CD14-positive monocyte (primary cell): ENCODE results near the gene ZNF281. TPM values are rescaled to one million over a fixed set of nuclear protein-coding genes. Genes with fewer than 3 reads are reported as not detected.

Experiments used
- DNase-seq, 3 donors: peaks; one replicate each; pipeline ENCODE4 v3.0.0-alpha.2; 2011 to 2022
- H2AFZ ChIP-seq: 2 replicates; pipeline ENCODE4 v1.6.0; 2012; ENCODE audit warnings: mild to moderate bottlenecking, low read depth, low read length, inconsistent platforms; ENCODE audit not compliant: insufficient read depth, poor library complexity, severe bottlenecking
- H3K27ac ChIP-seq, 2 donors: 1 replicate in 1 of 2; 2 replicates in 1 of 2; pipeline ENCODE4 v1.5.1; 2012 to 2013; ENCODE audit warnings: low read length in 2 of 2, control low read depth in 1 of 2, inconsistent platforms in 1 of 2, low read depth in 1 of 2, mild to moderate bottlenecking in 1 of 2
- H3K27me3 ChIP-seq, 2 donors: one replicate each; pipeline versions ENCODE4 v1.6.0 to v1.6.1; 2011 to 2013; ENCODE audit warnings: low read length in 2 of 2; ENCODE audit not compliant: control insufficient read depth in 2 of 2, insufficient read depth in 2 of 2
- H3K36me3 ChIP-seq, 2 donors: replicated peaks in 1 of 2; 1 replicate in 1 of 2; 2 replicates in 1 of 2; pipeline versions ENCODE4 v1.5.1 to v1.6.1; 2012 to 2013; ENCODE audit warnings: low read length in 2 of 2, control low read depth in 1 of 2, inconsistent platforms in 1 of 2, mild to moderate bottlenecking in 1 of 2; ENCODE audit not compliant: insufficient read depth in 2 of 2, control insufficient read depth in 1 of 2
- H3K4me1 ChIP-seq, 2 donors: 1 replicate in 1 of 2; 2 replicates in 1 of 2; pipeline versions ENCODE4 v1.5.1 to v1.6.1; 2012 to 2013; ENCODE audit warnings: low read length in 2 of 2, control low read depth in 1 of 2, inconsistent platforms in 1 of 2, mild to moderate bottlenecking in 1 of 2, moderate library complexity in 1 of 2; ENCODE audit not compliant: insufficient read depth in 2 of 2, control insufficient read depth in 1 of 2
- H3K4me2 ChIP-seq: replicated peaks from 2 replicates; pipeline ENCODE3; 2012; ENCODE audit warnings: low read length, moderate library complexity, mild to moderate bottlenecking; ENCODE audit not compliant: poor library complexity, severe bottlenecking; ENCODE audit errors: extremely low read depth
- H3K4me3 ChIP-seq, 3 experiments: fragments of 200-600 bp in 1 of 3; sonication (generic) in 1 of 3; replicated peaks in 1 of 3; 1 replicate in 2 of 3; 2 replicates in 1 of 3; pipeline ENCODE4 v1.5.1; 2011 to 2013; ENCODE audit warnings: low read length in 3 of 3, mild to moderate bottlenecking in 3 of 3, control low read depth in 2 of 3, low read depth in 2 of 3, inconsistent platforms in 1 of 3, moderate library complexity in 1 of 3
- H3K79me2 ChIP-seq: 2 replicates; pipeline ENCODE4 v1.6.0; 2012; ENCODE audit warnings: mild to moderate bottlenecking, control low read depth, inconsistent platforms, low read length, moderate library complexity; ENCODE audit not compliant: insufficient read depth
- H3K9ac ChIP-seq: 2 replicates; pipeline ENCODE4 v1.6.0; 2017; ENCODE audit warnings: low read length, mild to moderate bottlenecking; ENCODE audit not compliant: insufficient read depth, poor library complexity, severe bottlenecking
- H3K9me3 ChIP-seq, 2 donors: replicated peaks in 1 of 2; 1 replicate in 1 of 2; 2 replicates in 1 of 2; pipeline versions ENCODE4 v1.5.1 to v1.6.1; 2012 to 2013; ENCODE audit warnings: low read length in 2 of 2, control low read depth in 1 of 2; ENCODE audit not compliant: control insufficient read depth in 1 of 2, insufficient read depth in 1 of 2
- H4K20me1 ChIP-seq: 2 replicates; pipeline ENCODE4 v1.6.0; 2012; ENCODE audit warnings: mild to moderate bottlenecking, low read length, control low read depth, moderate library complexity; ENCODE audit not compliant: insufficient read depth
- H3K27ac Mint-ChIP-seq, 7 donors: one replicate each; pipeline ENCODE4 v1.8.0; 2020; ENCODE audit warnings: mild to moderate bottlenecking in 7 of 7, mixed read lengths in 7 of 7, moderate library complexity in 6 of 7, inconsistent platforms in 2 of 7
- H3K27me3 Mint-ChIP-seq, 3 donors: one replicate each; pipeline ENCODE4 v1.8.0; 2021 to 2022; ENCODE audit warnings: low read depth in 3 of 3, mild to moderate bottlenecking in 3 of 3, mixed read lengths in 3 of 3, moderate library complexity in 3 of 3, inconsistent platforms in 1 of 3
- H3K36me3 Mint-ChIP-seq, 2 donors: one replicate each; pipeline ENCODE4 v1.8.0; 2020; ENCODE audit warnings: mixed read lengths in 2 of 2, inconsistent platforms in 1 of 2, mild to moderate bottlenecking in 1 of 2
- H3K4me1 Mint-ChIP-seq: one replicate; pipeline ENCODE4 v1.8.0; 2020; ENCODE audit warnings: mild to moderate bottlenecking, mixed read lengths
- H3K4me3 Mint-ChIP-seq, 2 donors: one replicate each; pipeline ENCODE4 v1.8.0; 2020; ENCODE audit warnings: mild to moderate bottlenecking in 2 of 2, mixed read lengths in 2 of 2, moderate library complexity in 1 of 2
- H3K9me3 Mint-ChIP-seq, 7 donors: one replicate each; pipeline ENCODE4 v1.8.0; 2020 to 2022; ENCODE audit warnings: mixed read lengths in 7 of 7, mild to moderate bottlenecking in 6 of 7, moderate library complexity in 6 of 7, inconsistent platforms in 2 of 7
- WGBS: methylation state at CpG from one replicate; pipeline ENCODE4 v1.1.5; 2013; ENCODE audit warnings: missing lambda C conversion rate; ENCODE audit not compliant: insufficient coverage; 5-methylcytosine and 5-hydroxymethylcytosine counted together
- intact Hi-C, 2 donors: fragments of 100-400 bp; cut with micrococcal nuclease; formaldehyde crosslinking; loops; one replicate each; pipeline versions ENCODE4 v1.15.0 to v1.15.1; 2023
- polyA plus RNA-seq, 3 donors: library from polyadenylated mRNA; depleted of rRNA in 1 of 3; unstranded in 2 of 3; stranded (reverse) in 1 of 3; fragments of 300-500 nt in 2 of 3; fragments of >200 nt in 1 of 3; fragmentation: Illumina TruSeq in 2 of 3; gene quantifications; 1 replicate in 2 of 3; 2 replicates in 1 of 3; pipeline ENCODE4 v1.2.3, GENCODE V29; 2012 to 2021
- TF ChIP-seq, protein P1 (sequence below): fragments of 200-600 bp; IDR thresholded peaks from one replicate; pipeline ENCODE4 v1.8.0; 2022; ENCODE audit warnings: antibody characterized with exemption, mild to moderate bottlenecking

The ZNF281 gene
- polyA plus RNA-seq, 3 donors: 10.5 to 30.6 (median 26.6) TPM

DNA sequence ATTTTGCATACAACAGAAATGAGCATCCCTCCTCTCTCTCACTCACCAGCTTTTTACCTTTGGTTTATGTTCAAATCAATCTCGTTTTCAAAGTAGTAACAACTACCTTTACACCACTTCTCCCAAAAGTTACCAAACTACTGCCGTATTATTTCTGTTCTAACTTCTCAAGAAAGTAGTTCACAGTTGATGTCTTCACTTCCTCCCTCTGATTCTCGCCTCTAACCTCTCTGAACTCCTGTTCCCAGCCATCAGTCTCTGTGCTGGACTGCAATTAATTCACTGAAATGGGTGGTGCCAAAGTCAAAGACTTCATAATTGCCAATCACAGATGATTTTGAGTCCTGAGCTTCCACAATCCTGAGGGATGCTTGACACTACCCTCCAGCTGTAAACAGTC is 54.0 kb downstream of the ZNF281 start:
- H3K27me3 Mint-ChIP-seq: no peaks in the 10 kb centered on the region
- Histone ChIP-seq H3K9me3 (no peaks in the 10 kb centered on the region), H3K4me3 (peak overlapping the region in 1 of 3 experiments; percentile 48), H3K4me2 (peak overlapping the region; percentile 63), H3K27ac (peak overlapping the region; percentile 80 to 94), H3K4me1 (peaks cover 69 to 71% of the 10 kb centered on the region in 2 donors), H3K36me3 (no peaks in the 10 kb centered on the region), H3K79me2 (no peaks in the 10 kb centered on the region), H2AFZ (peak overlapping the region; percentile 14), H3K9ac (peak overlapping the region; percentile 19), H4K20me1 (no peaks in the 10 kb centered on the region), H3K27me3 (no peaks in the 10 kb centered on the region)
- TF ChIP-seq, protein P1, sequence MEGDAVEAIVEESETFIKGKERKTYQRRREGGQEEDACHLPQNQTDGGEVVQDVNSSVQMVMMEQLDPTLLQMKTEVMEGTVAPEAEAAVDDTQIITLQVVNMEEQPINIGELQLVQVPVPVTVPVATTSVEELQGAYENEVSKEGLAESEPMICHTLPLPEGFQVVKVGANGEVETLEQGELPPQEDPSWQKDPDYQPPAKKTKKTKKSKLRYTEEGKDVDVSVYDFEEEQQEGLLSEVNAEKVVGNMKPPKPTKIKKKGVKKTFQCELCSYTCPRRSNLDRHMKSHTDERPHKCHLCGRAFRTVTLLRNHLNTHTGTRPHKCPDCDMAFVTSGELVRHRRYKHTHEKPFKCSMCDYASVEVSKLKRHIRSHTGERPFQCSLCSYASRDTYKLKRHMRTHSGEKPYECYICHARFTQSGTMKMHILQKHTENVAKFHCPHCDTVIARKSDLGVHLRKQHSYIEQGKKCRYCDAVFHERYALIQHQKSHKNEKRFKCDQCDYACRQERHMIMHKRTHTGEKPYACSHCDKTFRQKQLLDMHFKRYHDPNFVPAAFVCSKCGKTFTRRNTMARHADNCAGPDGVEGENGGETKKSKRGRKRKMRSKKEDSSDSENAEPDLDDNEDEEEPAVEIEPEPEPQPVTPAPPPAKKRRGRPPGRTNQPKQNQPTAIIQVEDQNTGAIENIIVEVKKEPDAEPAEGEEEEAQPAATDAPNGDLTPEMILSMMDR: no peak
- 0% methylated on average over 2 of the region's 3 CpGs for WGBS
- H3K4me1 Mint-ChIP-seq: peaks cover 57% of the 10 kb centered on the region
- peak overlapping the region; percentile 87 to 98 (median 96) for H3K27ac Mint-ChIP-seq
- DNase-seq: peak; percentile 43 to 69 (median 54)
- H3K4me3 Mint-ChIP-seq: peak overlapping the region in 1 of 2 donors; percentile 61
- peaks cover 0 to 4% of the 10 kb centered on the region in 2 donors for H3K36me3 Mint-ChIP-seq
- intact Hi-C loops: loop anchor here in 1 of 2 donors (10.0 kb wide), 1 partner anchor 49 kb away; no protein-coding TSS in a partner anchor
- no peaks in the 10 kb centered on the region for H3K9me3 Mint-ChIP-seq

Other genes with a start within 250 kb of the ZNF281 start
- gene KIF14, start 210.7 kb upstream of the ZNF281 start, polyA plus RNA-seq: under 1 TPM; 0.03 to 0.18 (median 0.05) TPM